Measurements from ENCODE around the gene TMEM121. TPM values are rescaled to one million over a fixed set of nuclear protein-coding genes. Genes with fewer than 3 reads are reported as not detected.

Gene TMEM121
- total and polyA plus RNA-seq, 8 donors: 2.4 to 5.4 (median 3.2) TPM

DNA sequence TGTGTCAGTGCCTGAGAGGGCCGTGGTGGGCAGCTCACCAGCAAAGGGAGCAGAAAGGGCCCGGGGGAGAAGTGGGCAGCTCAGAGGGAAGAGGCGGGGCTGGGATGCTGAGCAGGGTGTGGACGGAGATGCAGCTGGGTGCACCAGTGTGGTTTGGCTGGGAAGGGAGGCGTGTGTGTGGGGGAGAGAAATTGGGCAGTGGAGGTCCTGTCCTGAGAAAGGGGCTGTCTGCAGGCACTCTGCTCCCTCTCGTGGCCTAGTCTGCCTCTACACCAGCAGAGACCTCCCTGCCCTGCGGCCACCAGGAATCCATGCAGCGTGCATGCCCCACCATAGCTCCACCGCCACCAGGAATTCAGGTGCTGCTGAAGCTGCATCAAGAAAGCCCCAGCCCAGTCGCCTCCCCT lies 6.4 kb downstream of the TMEM121 start:
- Histone ChIP-seq H3K4me3 (no peak overlapping the region), H3K4me1 (peaks cover 3 to 28% of the 10 kb centered on the region in 2 donors), H3K27ac (no peak overlapping the region), H3K9me3 (no peaks in the 10 kb centered on the region), H3K36me3 (no peaks in the 10 kb centered on the region), H3K27me3 (peaks cover 15 to 62% of the 10 kb centered on the region in 2 donors)
- TF ChIP-seq, protein P1, sequence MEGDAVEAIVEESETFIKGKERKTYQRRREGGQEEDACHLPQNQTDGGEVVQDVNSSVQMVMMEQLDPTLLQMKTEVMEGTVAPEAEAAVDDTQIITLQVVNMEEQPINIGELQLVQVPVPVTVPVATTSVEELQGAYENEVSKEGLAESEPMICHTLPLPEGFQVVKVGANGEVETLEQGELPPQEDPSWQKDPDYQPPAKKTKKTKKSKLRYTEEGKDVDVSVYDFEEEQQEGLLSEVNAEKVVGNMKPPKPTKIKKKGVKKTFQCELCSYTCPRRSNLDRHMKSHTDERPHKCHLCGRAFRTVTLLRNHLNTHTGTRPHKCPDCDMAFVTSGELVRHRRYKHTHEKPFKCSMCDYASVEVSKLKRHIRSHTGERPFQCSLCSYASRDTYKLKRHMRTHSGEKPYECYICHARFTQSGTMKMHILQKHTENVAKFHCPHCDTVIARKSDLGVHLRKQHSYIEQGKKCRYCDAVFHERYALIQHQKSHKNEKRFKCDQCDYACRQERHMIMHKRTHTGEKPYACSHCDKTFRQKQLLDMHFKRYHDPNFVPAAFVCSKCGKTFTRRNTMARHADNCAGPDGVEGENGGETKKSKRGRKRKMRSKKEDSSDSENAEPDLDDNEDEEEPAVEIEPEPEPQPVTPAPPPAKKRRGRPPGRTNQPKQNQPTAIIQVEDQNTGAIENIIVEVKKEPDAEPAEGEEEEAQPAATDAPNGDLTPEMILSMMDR (IDR thresholded peaks at IDR 0.05): no peak
- ATAC-seq (no peak), DNase-seq (no peak)
- intact Hi-C loops (cut with DNase I): no loop called here

DNA sequence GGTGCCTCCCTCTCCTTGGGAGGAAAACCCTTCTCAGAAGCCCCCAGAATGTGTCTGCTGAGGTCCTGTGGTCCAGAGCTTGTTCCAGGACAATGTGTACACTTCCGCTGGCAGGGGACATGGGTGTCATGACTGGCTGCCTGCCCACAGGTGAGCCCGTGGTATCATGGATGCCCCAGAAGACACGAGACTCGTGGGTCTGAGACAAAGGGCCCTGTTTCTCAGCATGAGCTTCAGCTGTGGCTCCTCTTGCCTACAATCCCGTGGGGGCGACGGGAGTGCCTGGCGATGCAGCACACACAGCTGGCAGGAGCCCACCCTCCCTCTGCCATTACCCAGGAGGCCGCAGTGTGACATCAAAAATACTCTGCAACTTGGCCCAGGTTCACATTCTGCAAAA lies 7.0 kb downstream of the TMEM121 start:
- intact Hi-C loops (cut with DNase I): no loop called here
- ATAC-seq: no peak
- peaks cover 11 to 62% of the 10 kb centered on the region in 2 donors for H3K27me3 ChIP-seq

DNA sequence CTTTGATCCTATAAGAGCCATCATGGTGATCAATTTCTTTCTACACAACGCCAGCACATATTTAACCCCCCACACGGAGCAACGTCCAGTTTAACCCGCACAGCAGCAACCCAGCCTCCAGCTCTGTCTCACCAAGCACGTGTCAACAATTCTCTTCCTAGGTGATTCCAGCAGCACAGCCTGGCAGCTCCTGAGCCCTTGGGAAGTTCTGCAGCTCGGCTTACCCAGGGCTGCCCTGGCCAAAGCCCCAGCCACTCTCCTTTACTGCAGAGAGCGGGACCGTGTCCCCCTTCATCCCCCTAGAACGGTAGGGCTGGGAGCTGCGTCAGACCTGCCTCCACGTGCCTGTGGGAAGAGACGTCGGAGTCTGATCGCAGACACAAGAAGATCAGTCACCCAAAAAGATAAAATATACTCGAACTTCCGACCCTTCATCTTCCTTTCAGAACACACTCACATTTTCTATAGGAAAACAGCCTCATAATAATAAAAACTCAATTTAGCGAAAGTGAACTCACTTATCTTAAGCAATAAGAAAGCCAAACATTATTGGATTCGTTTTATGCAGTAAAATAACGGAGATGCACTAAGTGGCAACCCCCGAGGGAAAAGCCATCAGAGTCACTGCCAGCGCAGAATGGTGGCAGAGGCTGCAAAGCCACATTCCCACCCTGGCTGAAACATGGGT lies 7.6 kb downstream of the TMEM121 start:
- Histone ChIP-seq H3K36me3 (no peaks in the 10 kb centered on the region), H3K4me3 (no peak overlapping the region), H3K4me1 (peaks cover 0 to 18% of the 10 kb centered on the region in 2 donors), H3K27ac (no peak overlapping the region), H3K9me3 (no peaks in the 10 kb centered on the region), H3K27me3 (peaks cover 7 to 62% of the 10 kb centered on the region in 2 donors)
- no peak for DNase-seq
- intact Hi-C loops (cut with DNase I): no loop called here
- TF ChIP-seq, protein P1 (IDR thresholded peaks at IDR 0.05): no peak
- no peak for ATAC-seq

More for the DNA sequence above, 7.0 kb downstream of the TMEM121 start:
- no peak overlapping the region for H3K27ac ChIP-seq
- peaks cover 0 to 24% of the 10 kb centered on the region in 2 donors for H3K4me1 ChIP-seq
- no peak for DNase-seq
- H3K4me3 ChIP-seq: no peak overlapping the region
- TF ChIP-seq, protein P1 (IDR thresholded peaks at IDR 0.05): no peak
- H3K9me3 ChIP-seq: no peaks in the 10 kb centered on the region
- no peaks in the 10 kb centered on the region for H3K36me3 ChIP-seq

DNA sequence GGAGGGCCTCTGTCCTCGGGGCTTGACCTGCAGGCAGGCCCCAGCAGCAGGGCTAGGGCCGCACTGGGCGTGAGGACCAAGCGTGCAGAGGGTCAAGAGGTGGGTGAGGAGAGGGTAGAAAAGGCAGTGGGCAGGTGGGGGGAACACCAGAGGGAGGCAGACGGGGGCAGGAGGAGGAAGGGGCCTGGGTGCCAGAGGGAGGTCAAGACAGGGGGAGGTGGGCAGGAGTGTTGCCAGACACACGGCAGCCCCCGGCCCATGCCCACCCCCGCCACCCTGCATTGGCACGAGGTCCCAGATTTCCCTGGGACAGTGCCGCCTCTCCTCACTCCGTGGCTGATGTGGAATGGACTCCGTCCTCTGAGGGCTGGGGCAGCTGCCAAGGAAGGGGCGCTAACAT lies 8.2 kb downstream of the TMEM121 start:
- peaks cover 0 to 12% of the 10 kb centered on the region in 2 donors for H3K4me1 ChIP-seq
- TF ChIP-seq, protein P1 (IDR thresholded peaks at IDR 0.05): no peak
- H3K36me3 ChIP-seq: no peaks in the 10 kb centered on the region
- DNase-seq (no peak), ATAC-seq (no peak)
- H3K9me3 ChIP-seq: no peaks in the 10 kb centered on the region
- peaks cover 3 to 60% of the 10 kb centered on the region in 2 donors for H3K27me3 ChIP-seq
- no peak overlapping the region for H3K27ac ChIP-seq
- H3K4me3 ChIP-seq: no peak overlapping the region
- intact Hi-C loops (cut with DNase I): no loop called here

DNA sequence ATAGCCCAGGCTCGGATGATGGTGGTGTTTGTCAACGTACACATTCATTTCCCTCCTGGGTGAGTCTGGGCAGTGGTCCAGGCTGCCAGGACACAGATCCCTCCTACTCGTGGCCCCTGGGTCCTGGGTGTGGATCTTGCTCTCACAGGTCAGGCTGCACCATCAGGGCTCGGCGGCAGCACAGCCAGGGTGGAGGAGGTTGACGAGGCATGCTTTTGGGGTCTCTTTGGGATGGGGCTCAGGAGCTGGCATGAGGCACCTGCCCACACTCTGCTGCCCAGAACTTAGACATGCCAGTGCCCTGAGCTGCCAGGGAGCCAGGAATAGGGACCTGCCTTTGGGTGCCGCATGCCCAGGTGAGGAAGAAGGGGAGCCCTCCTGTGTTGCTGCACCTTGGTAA lies 9.7 kb downstream of the TMEM121 start:
- Histone ChIP-seq H3K4me1 (peaks cover 0 to 6% of the 10 kb centered on the region in 2 donors), H3K27me3 (peaks cover 0 to 54% of the 10 kb centered on the region in 2 donors), H3K27ac (no peak overlapping the region), H3K36me3 (no peaks in the 10 kb centered on the region), H3K9me3 (no peaks in the 10 kb centered on the region), H3K4me3 (no peak overlapping the region)
- no peak for DNase-seq
- intact Hi-C loops (cut with DNase I): no loop called here
- no peak for ATAC-seq
- TF ChIP-seq, protein P1 (IDR thresholded peaks at IDR 0.05): no peak
